Activated naive CD4-positive, alpha-beta T cell treated with anti-CD3 and anti-CD28 coated beads, Interleukin-2, amount 10 ng/mL, durations not matched to agents 7 days and 5 days (primary cell): ENCODE measurements around the gene MICAL3.

Experiments used
- CTCF ChIA-PET: fragments of 350-600 bp; sonication (Branson Sonifier 250); formaldehyde crosslinking; loops from one replicate; lab custom pipeline; 2021; ENCODE audit warnings: antibody characterized with exemption; lab: Charles Lee
- DNase-seq: peaks from one replicate; pipeline ENCODE4 v3.0.0-alpha.2; 2020
- H3K27ac Mint-ChIP-seq: one replicate; pipeline ENCODE4 v1.8.0; 2021; ENCODE audit warnings: mild to moderate bottlenecking, moderate library complexity, mixed read lengths
- H3K27me3 Mint-ChIP-seq: one replicate; pipeline ENCODE4 v1.8.0; 2021; ENCODE audit warnings: mild to moderate bottlenecking, mixed read lengths
- H3K36me3 Mint-ChIP-seq: one replicate; pipeline ENCODE4 v1.8.0; 2021; ENCODE audit warnings: mixed read lengths
- H3K4me1 Mint-ChIP-seq: one replicate; pipeline ENCODE4 v1.8.0; 2021; ENCODE audit warnings: mixed read lengths
- H3K4me3 Mint-ChIP-seq: one replicate; pipeline ENCODE4 v1.8.0; 2021; ENCODE audit warnings: mild to moderate bottlenecking, moderate library complexity, mixed read lengths
- H3K9me3 Mint-ChIP-seq: one replicate; pipeline ENCODE4 v1.8.0; 2021; ENCODE audit warnings: mixed read lengths

Gene MICAL3

DNA sequence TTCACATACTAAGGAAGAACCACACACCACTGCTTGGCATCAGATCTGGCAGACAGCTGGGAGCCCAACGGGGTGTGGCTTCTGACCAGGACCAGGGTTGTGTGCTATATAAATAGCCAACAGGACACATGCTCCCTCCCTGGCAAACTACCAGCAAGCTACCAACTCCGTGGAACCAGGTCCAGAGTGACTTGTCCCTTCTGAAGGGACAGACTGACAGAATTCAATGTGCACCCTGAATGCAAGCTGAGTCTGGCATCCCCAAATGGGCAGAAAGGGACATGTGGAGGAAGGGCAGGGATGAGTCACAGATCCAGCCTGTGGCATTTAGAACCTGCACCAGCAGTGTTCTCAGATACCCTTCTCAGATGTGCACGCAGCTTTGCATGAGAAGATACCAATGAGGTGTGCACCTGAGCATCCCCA, 92.9 kb downstream of the MICAL3 start:
- no peaks in the 10 kb centered on the region for H3K27me3 Mint-ChIP-seq
- no peaks in the 10 kb centered on the region for H3K9me3 Mint-ChIP-seq
- H3K4me3 Mint-ChIP-seq = no peak overlapping the region
- no peak overlapping the region for H3K27ac Mint-ChIP-seq
- CTCF ChIA-PET = no interaction called here
- H3K36me3 Mint-ChIP-seq = no peaks in the 10 kb centered on the region
- DNase-seq = no peak
- peaks cover 2% of the 10 kb centered on the region for H3K4me1 Mint-ChIP-seq

DNA sequence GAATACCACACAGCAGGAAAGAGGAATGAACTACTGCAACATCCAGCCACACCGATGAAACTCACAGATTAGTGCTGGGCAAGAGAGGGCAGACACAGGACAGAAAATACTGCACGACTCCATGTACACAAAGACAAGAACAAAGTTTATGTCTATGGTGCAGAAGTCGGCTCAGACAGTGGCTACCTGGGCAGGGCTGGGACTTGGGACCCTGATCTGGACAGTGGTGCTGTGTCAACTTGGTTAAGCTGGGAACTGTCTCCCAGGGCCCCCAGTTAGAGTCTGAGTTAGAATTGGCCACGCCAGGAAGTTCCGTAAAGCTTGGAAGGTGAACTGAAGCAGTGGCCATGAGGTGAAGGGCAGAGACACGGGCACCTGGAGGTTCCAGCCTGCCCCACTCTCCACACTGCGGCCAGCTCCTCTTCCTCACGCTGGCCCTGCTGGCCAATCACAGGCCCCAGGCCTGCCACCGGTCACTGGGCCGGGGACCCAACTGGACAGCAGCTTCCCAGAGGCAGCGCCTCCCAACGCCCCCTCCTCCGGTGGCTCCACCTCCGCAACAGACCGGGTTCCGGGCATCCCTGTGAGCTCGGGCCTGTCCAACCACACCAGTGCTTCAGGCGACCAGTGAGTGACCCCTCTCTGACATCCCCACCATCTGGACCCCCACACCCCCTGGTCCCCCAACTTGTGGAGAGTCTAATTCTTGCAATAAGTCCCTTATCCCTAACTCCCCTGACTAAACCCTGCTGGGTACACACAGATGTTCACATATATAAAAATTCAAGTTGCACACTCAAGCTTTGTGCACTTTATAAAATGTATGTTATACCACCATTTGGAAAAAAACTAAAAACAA, 93.7 kb downstream of the MICAL3 start:
- Mint-ChIP-seq H3K36me3 (no peaks in the 10 kb centered on the region), H3K9me3 (no peaks in the 10 kb centered on the region), H3K27ac (no peak overlapping the region), H3K27me3 (no peaks in the 10 kb centered on the region), H3K4me3 (no peak overlapping the region), H3K4me1 (peaks cover 2% of the 10 kb centered on the region)
- no peak for DNase-seq
- CTCF ChIA-PET = no interaction called here

DNA sequence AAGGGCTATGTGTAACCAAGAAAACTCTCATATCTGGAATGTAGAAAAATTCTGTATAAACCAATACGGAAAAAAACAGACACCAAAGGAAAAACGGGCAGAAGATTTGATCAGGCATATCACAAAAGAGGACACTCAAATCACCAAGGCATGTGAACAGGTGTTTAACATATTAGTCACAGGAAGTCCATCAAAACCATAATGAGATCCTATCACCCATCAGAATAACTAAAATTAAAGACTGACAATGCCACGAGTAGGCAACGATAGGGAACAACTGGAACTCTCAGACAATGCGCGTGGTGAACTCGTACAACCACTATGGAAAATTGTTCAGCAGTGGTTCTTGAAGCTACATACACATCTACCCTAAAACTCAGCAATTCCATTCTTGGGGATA, 94.5 kb downstream of the MICAL3 start:
- H3K27me3 Mint-ChIP-seq = no peaks in the 10 kb centered on the region
- no peak overlapping the region for H3K4me3 Mint-ChIP-seq
- H3K9me3 Mint-ChIP-seq = no peaks in the 10 kb centered on the region
- CTCF ChIA-PET = no interaction called here
- no peaks in the 10 kb centered on the region for H3K36me3 Mint-ChIP-seq
- H3K4me1 Mint-ChIP-seq = peaks cover 2% of the 10 kb centered on the region
- H3K27ac Mint-ChIP-seq = no peak overlapping the region
- DNase-seq = no peak

DNA sequence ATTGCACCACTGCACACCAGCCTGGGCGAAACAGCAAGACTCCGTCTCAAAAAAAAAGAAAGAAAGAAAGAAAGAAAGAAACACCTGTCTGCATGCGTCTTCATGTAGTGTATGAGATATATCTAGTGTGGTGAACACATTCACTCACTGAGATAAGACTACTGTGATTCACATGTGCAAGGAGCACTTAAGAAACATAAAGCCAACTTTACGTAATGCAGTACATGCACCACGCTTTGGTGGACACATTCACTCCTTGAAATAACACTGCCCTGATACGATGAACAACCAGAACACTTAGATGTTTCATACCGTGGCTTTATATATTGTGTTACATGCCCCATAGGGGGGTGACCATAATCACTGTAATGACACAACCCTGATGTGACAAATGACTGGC, 96.0 kb downstream of the MICAL3 start:
- no peak for DNase-seq
- no peaks in the 10 kb centered on the region for H3K27me3 Mint-ChIP-seq
- no peaks in the 10 kb centered on the region for H3K36me3 Mint-ChIP-seq
- CTCF ChIA-PET = no interaction called here
- H3K4me1 Mint-ChIP-seq = peaks cover 2% of the 10 kb centered on the region
- H3K27ac Mint-ChIP-seq = no peak overlapping the region
- no peak overlapping the region for H3K4me3 Mint-ChIP-seq
- H3K9me3 Mint-ChIP-seq = no peaks in the 10 kb centered on the region

DNA sequence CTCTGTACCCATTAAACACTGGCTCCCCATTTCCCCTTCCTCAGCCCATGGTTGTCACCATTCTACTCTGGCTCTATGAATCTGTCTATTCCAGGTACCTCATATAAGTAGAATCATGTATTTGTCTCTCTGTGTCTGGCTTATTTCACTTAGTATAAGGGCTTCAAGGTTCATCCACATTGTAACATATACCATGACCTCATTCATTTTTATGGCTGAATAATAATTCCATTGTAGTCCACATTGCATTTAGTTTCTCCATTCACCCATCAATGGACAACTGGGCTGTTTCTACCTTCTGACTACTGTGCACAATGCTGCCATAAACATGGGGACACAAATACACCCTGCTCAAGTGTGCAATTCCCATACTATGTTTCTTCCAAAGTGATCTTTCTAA, 97.3 kb downstream of the MICAL3 start:
- CTCF ChIA-PET = no interaction called here
- Mint-ChIP-seq H3K36me3 (no peaks in the 10 kb centered on the region), H3K27ac (no peak overlapping the region), H3K4me1 (no peaks in the 10 kb centered on the region), H3K4me3 (no peak overlapping the region), H3K27me3 (no peaks in the 10 kb centered on the region), H3K9me3 (no peaks in the 10 kb centered on the region)
- no peak for DNase-seq

DNA sequence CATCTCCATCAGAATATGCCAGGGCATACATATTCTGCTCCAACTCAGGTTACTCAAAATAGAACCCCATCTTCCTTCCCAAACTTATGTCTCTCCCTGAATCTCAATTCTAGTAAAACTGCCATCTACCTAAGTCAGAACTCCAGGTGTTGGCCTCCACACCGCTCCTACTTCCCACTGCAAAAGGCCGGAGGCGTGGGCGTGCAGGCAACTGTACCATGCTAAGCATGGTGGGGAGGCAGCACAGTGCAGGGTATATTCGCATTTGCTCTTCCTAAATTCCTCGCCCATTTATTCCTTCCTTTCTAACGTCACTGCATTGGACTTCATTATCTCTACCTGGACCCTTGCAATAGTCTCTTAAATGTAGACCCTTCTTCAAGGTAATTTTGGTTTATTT, 97.8 kb downstream of the MICAL3 start:
- CTCF ChIA-PET = no interaction called here
- Mint-ChIP-seq H3K4me3 (no peak overlapping the region), H3K4me1 (no peaks in the 10 kb centered on the region), H3K27me3 (no peaks in the 10 kb centered on the region), H3K27ac (no peak overlapping the region), H3K9me3 (no peaks in the 10 kb centered on the region), H3K36me3 (no peaks in the 10 kb centered on the region)
- no peak for DNase-seq

DNA sequence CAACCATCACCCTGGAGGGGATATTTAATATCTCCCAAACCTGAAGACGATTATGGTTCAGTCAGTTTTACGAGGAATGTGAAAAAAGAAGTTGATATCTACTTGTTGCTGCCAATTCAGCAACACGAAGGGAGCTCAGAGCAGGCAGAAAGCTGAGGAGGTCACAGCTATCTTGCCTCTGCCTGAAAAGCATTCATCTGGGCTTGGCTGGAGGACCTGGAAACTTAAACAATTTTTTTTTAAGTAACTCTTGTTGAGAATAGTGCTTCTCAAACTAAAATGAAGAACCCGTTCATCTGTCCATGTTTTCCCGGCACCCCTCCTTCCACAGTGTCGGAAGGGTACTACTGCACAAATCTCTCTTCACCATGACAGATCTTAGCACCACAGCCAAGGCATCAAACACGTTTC, 98.9 kb downstream of the MICAL3 start:
- Mint-ChIP-seq H3K9me3 (no peaks in the 10 kb centered on the region), H3K4me3 (no peak overlapping the region), H3K27me3 (no peaks in the 10 kb centered on the region), H3K4me1 (peaks cover 6% of the 10 kb centered on the region), H3K27ac (no peak overlapping the region), H3K36me3 (no peaks in the 10 kb centered on the region)
- DNase-seq = no peak
- CTCF ChIA-PET = no interaction called here

DNA sequence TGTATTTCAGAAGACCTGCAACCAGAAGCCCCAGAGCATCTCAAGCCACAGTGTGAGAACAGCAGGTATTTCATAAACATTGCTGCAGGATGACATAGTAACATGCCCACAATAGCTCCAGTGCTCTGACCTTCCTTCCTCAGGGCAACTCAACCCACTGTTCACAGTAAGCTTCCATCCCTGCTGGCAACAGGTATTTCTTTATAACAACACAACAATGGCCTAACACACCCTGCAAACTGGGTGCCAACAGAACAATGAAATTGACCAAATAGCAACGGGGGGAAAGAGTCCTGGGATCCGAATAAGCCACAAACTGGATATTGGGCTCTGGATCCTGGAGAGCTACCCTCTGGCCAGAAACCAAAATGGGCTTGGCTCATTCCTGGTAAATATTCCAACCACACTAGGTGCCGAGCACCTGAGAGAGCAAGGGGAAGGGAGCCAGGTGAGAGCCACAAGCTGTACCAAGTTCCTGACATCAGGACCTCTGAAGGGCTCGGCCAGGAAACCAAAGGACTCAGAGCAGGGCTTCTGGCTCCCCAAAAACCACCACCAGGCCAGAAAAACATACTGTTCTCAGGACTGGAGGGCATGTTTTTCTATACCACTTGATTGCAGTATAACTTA, 99.5 kb downstream of the MICAL3 start:
- Mint-ChIP-seq H3K27me3 (no peaks in the 10 kb centered on the region), H3K4me3 (no peak overlapping the region), H3K36me3 (no peaks in the 10 kb centered on the region), H3K4me1 (peaks cover 10% of the 10 kb centered on the region), H3K9me3 (no peaks in the 10 kb centered on the region), H3K27ac (no peak overlapping the region)
- no peak for DNase-seq
- CTCF ChIA-PET = no interaction called here

DNA sequence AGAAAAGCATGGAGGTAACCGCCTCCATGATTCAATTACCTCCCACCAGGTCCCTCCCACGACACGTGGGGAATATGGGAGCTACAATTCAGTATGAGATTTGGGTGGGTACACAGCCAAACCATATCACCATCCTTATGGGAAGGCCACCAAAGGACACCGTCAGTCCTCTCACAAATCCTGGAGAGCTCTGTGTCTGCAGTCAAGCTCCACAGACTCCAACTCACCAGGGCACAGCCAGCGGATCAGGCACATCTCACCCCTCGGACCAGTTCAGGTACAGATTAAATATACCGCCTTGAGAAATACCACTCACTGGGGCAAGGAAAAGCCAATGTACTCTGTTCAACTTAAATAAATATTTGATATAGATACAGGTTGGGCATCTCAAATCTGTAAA, 100.3 kb downstream of the MICAL3 start:
- Mint-ChIP-seq H3K9me3 (no peaks in the 10 kb centered on the region), H3K4me3 (no peak overlapping the region), H3K27ac (no peak overlapping the region), H3K36me3 (no peaks in the 10 kb centered on the region), H3K4me1 (peaks cover 11% of the 10 kb centered on the region), H3K27me3 (no peaks in the 10 kb centered on the region)
- CTCF ChIA-PET = no interaction called here
- DNase-seq = no peak

DNA sequence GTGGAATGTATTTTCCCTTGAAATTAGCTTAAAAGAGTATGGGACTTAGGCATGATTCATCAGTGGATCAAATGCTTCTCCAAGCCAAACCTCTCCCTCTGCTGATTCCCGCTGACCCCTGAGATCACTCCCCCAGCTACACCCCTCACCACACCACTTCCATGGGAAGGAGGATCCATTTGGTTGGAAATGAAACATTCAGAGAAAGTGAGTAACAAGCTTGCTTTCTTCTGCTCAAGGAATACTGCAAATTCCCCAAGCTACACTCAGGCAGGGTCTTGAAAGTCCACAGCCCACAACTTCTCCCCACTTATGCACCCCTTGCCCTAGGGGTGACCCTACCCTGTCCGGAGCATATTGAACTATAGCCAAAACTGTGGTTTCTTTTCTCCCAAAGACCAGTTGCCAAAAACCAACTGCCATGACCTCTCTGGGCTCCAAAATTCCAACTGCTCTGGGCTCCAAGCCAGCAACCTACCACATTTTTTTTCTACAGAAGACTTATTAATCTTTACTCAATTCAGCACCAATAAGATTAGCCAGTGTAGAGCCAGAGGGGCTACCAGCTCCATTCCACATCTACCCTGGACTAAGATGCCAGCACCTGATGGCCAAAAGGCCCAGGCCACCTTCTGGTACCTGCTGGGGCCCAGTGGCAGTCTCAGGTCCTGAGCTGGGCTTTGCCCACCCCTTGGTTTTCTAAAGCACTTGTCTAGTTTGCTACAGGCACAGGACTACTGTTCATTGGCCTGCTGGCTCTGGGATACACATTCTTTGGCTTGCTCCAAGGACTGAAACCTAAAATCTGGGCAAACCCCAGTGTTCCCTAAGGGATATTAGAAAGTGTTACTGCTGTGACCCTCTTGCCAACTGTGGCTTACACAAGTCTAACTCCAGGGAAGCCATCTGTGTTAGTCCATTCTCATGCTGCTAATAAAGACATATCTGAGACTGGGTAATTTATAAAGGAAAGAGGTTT, 101.1 kb downstream of the MICAL3 start:
- CTCF ChIA-PET = interaction anchor here (0.8 kb wide), 1 partner anchor 17 kb away, joined by 3 read pairs; no protein-coding TSS in a partner anchor
- no peak overlapping the region for H3K27ac Mint-ChIP-seq
- no peaks in the 10 kb centered on the region for H3K9me3 Mint-ChIP-seq

DNA sequence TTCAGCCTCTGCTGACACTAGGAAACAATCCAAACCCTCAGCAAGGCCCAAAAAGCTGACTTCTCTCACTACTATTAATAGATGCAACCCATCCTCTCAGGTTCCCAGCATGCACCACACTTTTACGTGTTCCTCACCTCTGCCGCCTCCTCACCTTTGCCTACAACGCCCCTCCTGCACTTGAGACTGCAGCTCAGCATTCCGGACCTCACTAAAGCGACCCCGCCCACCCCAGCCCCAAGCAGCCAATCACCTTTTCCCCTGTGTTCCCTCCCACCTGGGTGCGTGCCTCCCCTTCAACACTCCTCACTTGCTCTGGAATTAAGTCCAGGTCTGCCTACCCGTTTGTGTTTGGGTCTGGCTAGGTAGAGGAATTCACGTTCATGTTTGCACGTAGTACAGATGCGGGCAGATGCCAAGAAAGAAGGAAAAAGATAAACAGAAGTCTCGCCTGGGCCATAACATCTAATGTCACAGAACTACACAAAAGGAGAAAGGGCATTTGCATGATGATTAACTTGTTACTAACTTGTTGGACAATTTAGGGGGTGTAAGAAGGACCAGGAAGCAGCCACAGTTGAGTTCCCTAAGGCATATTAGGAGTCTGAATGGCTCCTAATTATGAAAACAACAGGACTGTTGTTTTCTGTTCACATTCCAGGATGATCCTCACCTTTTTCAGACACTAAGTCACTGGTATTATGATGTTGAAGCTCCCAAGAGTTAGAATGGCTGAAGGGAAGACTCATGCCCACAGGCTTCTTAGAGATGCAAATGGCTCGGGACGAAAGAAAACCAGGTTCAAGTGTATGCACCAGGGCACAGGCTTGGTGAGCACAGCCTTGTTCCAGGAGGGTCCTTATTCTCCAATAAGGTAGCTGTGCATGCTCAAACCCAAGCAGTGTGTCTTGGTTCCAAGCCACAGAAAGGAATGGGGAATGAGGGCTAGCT, 102.2 kb downstream of the MICAL3 start:
- no peaks in the 10 kb centered on the region for H3K36me3 Mint-ChIP-seq
- H3K27me3 Mint-ChIP-seq = no peaks in the 10 kb centered on the region
- CTCF ChIA-PET = interaction anchor here (0.8 kb wide), 1 partner anchor 16 kb away, joined by 3 read pairs; no protein-coding TSS in a partner anchor
- no peak overlapping the region for H3K4me3 Mint-ChIP-seq
- DNase-seq = no peak
- H3K9me3 Mint-ChIP-seq = no peaks in the 10 kb centered on the region
- peaks cover 11% of the 10 kb centered on the region for H3K4me1 Mint-ChIP-seq
- peak overlapping the region; percentile 60 for H3K27ac Mint-ChIP-seq

More for the DNA sequence above, 101.1 kb downstream of the MICAL3 start:
- Mint-ChIP-seq H3K27me3 (no peaks in the 10 kb centered on the region), H3K4me3 (no peak overlapping the region), H3K36me3 (no peaks in the 10 kb centered on the region), H3K4me1 (peaks cover 11% of the 10 kb centered on the region)
- no peak for DNase-seq

DNA sequence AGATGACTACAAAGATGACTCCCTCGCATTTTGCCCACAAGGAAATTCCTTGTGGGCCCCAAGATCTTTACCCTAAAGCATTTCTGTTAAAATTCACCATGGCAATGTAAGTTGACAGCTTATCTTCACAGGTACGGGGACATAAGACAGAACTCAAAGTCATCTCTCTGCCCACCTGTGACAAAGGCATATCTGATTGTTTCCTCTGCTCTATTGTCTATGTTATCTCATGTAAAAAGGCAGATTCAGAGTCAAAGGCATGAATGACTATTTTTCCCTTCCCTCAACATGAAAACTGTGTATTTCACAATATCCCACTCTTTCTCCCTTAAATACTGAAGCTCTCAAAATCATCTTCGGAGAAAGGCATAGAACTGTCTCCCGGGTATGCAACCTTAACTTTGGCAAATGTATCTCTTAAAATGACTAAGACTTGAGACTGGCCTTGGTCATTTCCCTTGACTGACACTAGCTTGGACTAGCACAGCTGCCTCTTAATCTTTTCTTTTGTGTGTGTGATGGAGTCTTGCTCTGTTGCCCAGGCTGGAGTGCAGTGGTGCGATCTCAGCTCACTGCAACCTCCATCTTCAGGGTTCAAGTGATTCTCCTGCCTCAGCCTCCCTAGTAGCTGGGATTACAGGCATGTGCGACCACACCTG, 103.2 kb downstream of the MICAL3 start:
- H3K27ac Mint-ChIP-seq = no peak overlapping the region
- no peaks in the 10 kb centered on the region for H3K36me3 Mint-ChIP-seq
- H3K4me3 Mint-ChIP-seq = no peak overlapping the region
- H3K4me1 Mint-ChIP-seq = peaks cover 11% of the 10 kb centered on the region
- no peak for DNase-seq
- no peaks in the 10 kb centered on the region for H3K9me3 Mint-ChIP-seq
- no peaks in the 10 kb centered on the region for H3K27me3 Mint-ChIP-seq
- CTCF ChIA-PET = interaction anchor here (0.9 kb wide), 1 partner anchor 81 kb away, joined by 3 read pairs; no protein-coding TSS in a partner anchor

DNA sequence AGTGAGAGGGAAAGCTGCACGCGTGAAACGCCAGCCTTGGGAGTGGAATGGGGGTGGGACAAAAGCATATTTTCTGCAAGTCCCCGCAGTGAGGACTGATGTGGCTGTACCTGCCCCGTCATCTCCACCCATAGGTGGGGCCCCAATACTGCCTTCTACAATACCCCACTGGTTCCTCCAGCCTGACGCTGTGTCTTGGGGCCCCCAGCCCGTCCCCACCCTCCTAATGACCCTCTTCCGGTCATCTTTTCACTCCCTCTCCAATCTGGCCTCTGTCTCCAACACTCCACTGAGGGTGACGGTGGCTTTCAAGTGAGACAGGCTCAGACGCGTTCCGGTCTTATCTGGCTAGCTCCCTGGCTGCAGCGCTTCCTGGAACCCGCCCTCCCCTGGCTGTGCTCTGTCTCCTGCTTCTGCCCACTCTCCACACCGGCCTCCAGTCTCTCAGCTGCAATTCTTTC, 104.2 kb downstream of the MICAL3 start:
- Mint-ChIP-seq H3K27me3 (no peaks in the 10 kb centered on the region), H3K4me1 (peaks cover 11% of the 10 kb centered on the region), H3K9me3 (no peaks in the 10 kb centered on the region), H3K4me3 (no peak overlapping the region), H3K27ac (no peak overlapping the region), H3K36me3 (no peaks in the 10 kb centered on the region)
- no peak for DNase-seq
- CTCF ChIA-PET = interaction anchor here (0.9 kb wide), 1 partner anchor 82 kb away, joined by 3 read pairs; no protein-coding TSS in a partner anchor
